IPS-18a (cell line): Measurements from ENCODE around the gene ZNF778.

Experiments
- H3K27ac ChIP-seq: one replicate; pipeline ENCODE4 v1.5.1; 2013; ENCODE audit warnings: low read length
- H3K27me3 ChIP-seq: one replicate; pipeline ENCODE4 v1.6.1; 2013; ENCODE audit warnings: mild to moderate bottlenecking, low read length; ENCODE audit not compliant: control insufficient read depth, insufficient read depth
- H3K36me3 ChIP-seq: one replicate; pipeline ENCODE4 v1.6.1; 2013; ENCODE audit warnings: low read depth, low read length; ENCODE audit not compliant: control insufficient read depth
- H3K4me1 ChIP-seq: one replicate; pipeline ENCODE4 v1.6.1; 2013; ENCODE audit warnings: low read depth, low read length; ENCODE audit not compliant: control insufficient read depth
- H3K4me3 ChIP-seq: one replicate; pipeline ENCODE4 v1.5.1; 2013; ENCODE audit warnings: low read length
- H3K9ac ChIP-seq: one replicate; pipeline ENCODE4 v1.6.1; 2013; ENCODE audit warnings: mild to moderate bottlenecking, low read length, moderate library complexity
- H3K9me3 ChIP-seq: one replicate; pipeline ENCODE4 v1.6.1; 2013; ENCODE audit warnings: low read depth, low read length; ENCODE audit not compliant: control insufficient read depth

ZNF778 gene

DNA sequence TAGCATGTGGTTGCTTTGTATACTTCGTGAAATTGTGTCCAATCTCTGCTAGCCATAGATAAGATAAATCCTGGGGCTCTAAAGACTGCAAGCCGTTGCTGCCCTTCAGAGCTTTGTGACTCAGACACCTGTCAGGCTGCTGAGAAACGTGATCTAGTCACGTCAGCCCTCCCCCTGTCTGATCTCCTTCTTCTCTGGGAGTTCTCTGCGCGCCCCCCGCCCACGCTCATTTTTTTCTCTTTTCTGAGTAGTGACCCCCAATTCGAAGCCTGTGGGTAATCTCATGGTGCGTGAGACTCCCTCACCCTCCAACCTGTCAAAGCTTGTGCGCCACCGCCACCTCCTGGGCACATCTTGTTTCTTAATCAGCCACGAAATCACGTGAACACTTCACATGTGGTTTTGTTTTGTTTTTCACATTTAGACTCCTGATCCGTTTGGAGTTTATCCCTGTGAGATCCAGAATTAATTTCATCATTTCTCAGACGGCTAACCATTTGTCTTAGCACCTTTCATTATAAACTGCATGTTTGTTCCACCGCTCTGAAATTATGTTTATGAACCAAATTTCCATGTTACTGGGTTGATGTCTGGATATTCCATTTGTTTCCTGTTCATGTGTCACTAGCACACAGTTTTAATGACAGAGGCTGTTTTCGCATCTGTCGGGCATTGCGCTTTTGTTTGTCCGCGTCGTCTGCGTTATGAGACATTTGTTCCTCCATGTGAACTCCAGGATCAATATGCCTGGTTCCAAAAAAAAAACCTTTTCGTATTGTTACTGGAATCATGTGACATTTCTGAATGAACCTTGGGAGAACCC is 977 bp upstream of the ZNF778 start:
- Histone ChIP-seq H3K4me3 (peak overlapping the region; percentile 72), H3K9me3 (no peaks in the 10 kb centered on the region), H3K27me3 (no peaks in the 10 kb centered on the region), H3K9ac (peak overlapping the region; percentile 59), H3K27ac (no peak overlapping the region), H3K36me3 (no peaks in the 10 kb centered on the region), H3K4me1 (peaks cover 5% of the 10 kb centered on the region)

DNA sequence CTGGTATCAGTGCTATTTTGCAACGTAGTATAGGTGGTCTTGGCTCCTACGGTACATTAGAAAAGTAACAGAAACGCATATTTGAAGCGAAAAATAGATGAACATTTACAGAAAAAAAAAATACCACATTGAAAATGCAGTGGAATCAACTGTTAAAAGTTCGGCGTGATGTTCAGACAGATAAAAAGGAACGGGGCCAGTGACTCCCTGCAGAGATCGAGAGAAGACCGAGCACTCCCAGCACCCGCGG is 440 bp upstream of the ZNF778 start:
- H3K4me1 ChIP-seq: peaks cover 5% of the 10 kb centered on the region
- H3K9ac ChIP-seq: peak overlapping the region; percentile 59
- H3K27me3 ChIP-seq: no peaks in the 10 kb centered on the region
- H3K4me3 ChIP-seq: peak overlapping the region; percentile 72
- peaks cover 2% of the 10 kb centered on the region for H3K36me3 ChIP-seq
- H3K27ac ChIP-seq: no peak overlapping the region
- H3K9me3 ChIP-seq: no peaks in the 10 kb centered on the region

DNA sequence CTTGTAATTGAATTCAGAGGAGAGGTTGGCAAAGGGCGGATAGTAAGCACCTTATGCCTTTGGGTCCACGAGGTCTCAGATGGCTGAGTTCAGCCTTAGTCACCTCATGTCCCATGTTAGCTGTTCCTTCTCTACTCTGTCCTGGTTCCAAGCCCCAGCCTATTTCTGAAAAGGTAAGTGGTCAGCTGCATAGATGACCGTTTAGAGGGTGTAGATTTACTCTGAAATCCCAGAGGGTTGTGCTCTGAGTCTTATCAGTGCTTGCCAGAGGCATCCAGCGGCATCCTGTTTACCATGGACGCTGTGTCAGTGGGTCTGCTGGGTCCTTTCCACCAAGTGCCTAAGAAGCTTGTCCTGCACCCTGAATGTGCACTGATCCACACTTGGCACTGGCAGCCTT is 1.9 kb downstream of the ZNF778 start:
- H3K9me3 ChIP-seq: no peaks in the 10 kb centered on the region
- H3K4me3 ChIP-seq: no peak overlapping the region
- H3K4me1 ChIP-seq: peaks cover 5% of the 10 kb centered on the region
- peaks cover 14% of the 10 kb centered on the region for H3K36me3 ChIP-seq
- no peaks in the 10 kb centered on the region for H3K27me3 ChIP-seq
- no peak overlapping the region for H3K27ac ChIP-seq
- no peak overlapping the region for H3K9ac ChIP-seq

DNA sequence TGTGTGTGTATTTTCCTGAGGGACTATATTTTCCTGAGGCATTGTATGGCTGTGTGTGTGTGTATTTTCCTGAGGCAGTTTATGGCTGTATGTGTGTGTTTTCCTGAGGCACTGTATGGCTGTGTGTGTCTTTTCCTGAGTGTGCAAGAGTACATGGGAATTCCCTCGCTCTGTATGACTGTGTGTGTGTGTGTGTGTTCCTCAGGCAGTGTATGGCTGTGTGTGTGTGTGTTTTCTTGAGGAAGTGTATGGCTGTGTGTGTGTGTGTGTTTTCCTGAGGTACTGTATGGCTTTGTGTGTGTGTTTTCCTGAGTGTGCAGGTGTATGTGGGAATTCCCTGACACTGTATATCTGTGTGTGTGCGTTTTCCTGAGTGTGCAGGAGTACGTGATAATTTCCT is 4.1 kb downstream of the ZNF778 start:
- Histone ChIP-seq H3K4me1 (peaks cover 4% of the 10 kb centered on the region), H3K9ac (no peak overlapping the region), H3K27ac (no peak overlapping the region), H3K9me3 (no peaks in the 10 kb centered on the region), H3K27me3 (no peaks in the 10 kb centered on the region), H3K4me3 (no peak overlapping the region), H3K36me3 (peaks cover 22% of the 10 kb centered on the region)

DNA sequence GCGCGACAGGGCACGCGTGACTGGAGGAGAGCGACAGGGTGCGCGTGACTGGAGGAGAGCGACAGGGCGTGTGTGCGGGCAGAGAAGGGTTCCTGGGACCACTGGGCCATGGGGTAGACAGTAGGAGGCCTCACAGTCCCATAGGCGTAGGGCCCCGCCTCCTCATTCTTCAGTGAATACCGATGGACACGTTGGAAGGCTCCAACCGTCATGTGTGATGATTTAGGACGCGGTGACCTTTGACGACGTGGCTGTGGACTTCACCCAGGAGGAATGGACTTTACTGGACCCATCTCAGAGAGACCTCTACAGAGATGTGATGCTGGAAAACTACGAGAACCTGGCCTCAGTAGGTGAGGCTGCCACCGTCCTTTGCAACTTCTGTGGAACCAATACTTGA is 5.4 kb downstream of the ZNF778 start:
- H3K27ac ChIP-seq: no peak overlapping the region
- no peaks in the 10 kb centered on the region for H3K9me3 ChIP-seq
- no peaks in the 10 kb centered on the region for H3K27me3 ChIP-seq
- no peaks in the 10 kb centered on the region for H3K4me1 ChIP-seq
- peaks cover 36% of the 10 kb centered on the region for H3K36me3 ChIP-seq
- H3K9ac ChIP-seq: no peak overlapping the region
- no peak overlapping the region for H3K4me3 ChIP-seq

DNA sequence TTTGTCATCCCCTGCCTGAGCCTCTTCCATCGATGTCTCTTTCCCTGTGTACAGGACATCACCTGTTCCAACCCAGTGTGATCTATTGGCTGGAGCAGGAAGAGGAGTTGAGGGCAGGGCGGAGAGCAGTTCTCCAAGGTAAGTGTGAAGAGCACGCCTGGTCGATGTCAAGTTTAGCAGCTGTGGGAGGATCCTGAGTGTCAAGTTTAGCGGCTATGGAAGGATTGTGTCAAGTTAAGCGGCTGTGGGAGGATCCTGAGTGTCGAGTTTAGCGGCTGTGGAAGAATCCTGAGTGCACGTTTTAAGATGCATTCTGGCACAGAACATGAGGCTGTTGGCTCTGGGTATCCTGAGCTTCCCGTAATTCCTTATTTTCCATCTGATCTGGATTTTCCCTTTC is 7.2 kb downstream of the ZNF778 start:
- Histone ChIP-seq H3K4me3 (no peak overlapping the region), H3K27me3 (no peaks in the 10 kb centered on the region), H3K27ac (no peak overlapping the region), H3K9ac (no peak overlapping the region), H3K4me1 (no peaks in the 10 kb centered on the region), H3K9me3 (no peaks in the 10 kb centered on the region), H3K36me3 (peaks cover 37% of the 10 kb centered on the region)

DNA sequence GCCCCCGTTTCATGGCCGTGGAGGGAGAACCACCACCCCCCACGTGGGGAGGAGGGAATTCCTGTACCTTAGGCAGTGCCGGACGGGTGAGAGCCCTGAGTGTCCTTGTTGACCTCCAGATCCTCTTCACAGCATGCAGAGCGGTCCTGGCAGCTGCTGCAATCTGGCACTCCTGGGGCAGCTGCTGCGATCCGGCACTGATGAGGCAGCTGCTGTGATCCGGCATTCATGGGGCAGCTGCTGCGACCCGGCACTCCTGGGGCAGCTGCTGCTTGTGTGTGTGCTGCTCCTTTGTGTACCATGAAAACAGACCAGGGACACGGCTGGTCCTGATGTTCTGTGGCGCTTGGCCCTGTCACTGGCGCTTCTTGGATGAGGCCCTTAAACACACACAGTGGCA is 12.8 kb downstream of the ZNF778 start:
- Histone ChIP-seq H3K27me3 (no peaks in the 10 kb centered on the region), H3K4me1 (no peaks in the 10 kb centered on the region), H3K27ac (no peak overlapping the region), H3K9ac (no peak overlapping the region), H3K4me3 (no peak overlapping the region), H3K36me3 (peaks cover 54% of the 10 kb centered on the region), H3K9me3 (no peaks in the 10 kb centered on the region)

DNA sequence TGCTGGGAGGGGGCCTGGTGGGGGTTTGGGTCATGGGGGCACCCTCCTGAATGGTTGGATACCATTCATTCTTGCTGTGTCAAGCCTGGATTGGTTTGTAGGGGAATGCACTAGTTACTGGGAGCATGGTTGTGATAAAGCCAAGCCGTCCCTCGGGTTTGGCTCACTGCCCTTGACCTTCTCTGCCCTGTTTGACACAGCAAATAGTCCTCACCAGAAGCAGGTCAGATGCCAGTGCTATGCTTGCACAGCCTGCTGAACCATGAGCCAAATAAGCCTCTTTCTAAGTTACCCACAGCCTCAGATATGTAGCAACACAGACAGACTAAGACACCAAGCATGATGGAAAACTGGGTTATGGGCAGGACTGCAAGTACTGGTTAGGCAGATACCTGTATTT is 14.6 kb downstream of the ZNF778 start:
- H3K36me3 ChIP-seq: peaks cover 42% of the 10 kb centered on the region
- H3K4me1 ChIP-seq: no peaks in the 10 kb centered on the region
- H3K27ac ChIP-seq: no peak overlapping the region
- no peaks in the 10 kb centered on the region for H3K27me3 ChIP-seq
- no peak overlapping the region for H3K9ac ChIP-seq
- H3K9me3 ChIP-seq: no peaks in the 10 kb centered on the region
- no peak overlapping the region for H3K4me3 ChIP-seq

DNA sequence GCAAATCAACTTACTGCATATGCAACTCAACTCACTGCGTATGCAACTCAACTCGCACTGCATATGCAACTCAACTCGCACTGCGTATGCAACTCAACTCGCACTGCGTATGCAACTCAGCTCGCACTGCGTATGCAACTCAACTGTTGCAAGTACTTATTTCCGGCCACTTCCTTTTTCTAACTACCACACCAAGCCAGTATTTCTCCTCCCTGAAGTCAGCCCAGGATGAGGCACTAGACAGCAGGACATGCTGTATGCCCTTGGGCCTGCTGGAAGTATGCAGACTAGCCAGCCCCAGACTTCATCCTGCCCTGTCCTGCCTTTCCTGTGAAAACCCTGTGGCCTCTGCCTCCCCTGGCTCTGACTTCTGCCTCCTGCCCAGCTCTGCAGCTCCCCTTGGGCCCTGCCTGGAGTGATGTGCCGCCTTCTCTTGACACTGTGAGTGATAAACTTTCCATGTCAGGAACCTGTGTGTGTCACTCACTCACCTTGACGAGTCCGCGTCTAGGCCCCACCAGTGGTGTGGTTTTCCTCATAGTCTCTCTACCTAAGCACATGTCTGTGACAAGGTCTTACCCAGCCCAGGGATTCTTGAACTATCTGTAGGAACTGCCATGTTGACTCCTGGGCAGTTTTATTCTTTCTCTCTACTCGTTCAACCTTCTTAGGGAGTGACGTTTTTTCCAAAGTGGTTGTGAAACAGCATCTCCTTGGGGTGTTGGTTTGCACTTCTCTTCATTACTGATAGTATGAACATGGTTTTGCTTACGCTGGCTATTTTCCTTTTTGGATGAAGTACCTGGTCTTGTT is 16.4 kb downstream of the ZNF778 start:
- no peaks in the 10 kb centered on the region for H3K4me1 ChIP-seq
- H3K27ac ChIP-seq: no peak overlapping the region
- peaks cover 32% of the 10 kb centered on the region for H3K36me3 ChIP-seq
- no peak overlapping the region for H3K4me3 ChIP-seq
- no peak overlapping the region for H3K9ac ChIP-seq
- H3K27me3 ChIP-seq: no peaks in the 10 kb centered on the region
- H3K9me3 ChIP-seq: no peaks in the 10 kb centered on the region

DNA sequence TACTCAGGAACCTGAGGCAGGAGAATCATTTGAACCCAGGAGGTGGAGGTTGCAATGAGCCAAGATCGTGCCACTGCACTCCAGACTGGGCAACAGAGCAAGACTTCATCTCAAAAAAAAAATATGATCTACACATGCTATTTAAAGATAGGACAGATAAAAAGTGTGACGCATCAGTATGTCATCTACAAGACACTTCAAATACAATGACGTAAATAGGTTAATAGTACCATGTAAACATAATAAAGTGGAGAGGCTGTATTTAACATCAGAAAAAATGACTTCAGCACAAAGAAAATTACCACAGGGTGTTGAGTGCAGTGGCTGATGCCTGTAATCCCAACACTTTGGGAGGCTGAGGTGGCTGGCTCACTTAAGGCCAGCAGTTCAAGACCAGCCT is 20.2 kb downstream of the ZNF778 start:
- no peaks in the 10 kb centered on the region for H3K27me3 ChIP-seq
- no peak overlapping the region for H3K9ac ChIP-seq
- H3K4me3 ChIP-seq: no peak overlapping the region
- no peaks in the 10 kb centered on the region for H3K4me1 ChIP-seq
- no peaks in the 10 kb centered on the region for H3K9me3 ChIP-seq
- no peak overlapping the region for H3K27ac ChIP-seq
- peaks cover 13% of the 10 kb centered on the region for H3K36me3 ChIP-seq

DNA sequence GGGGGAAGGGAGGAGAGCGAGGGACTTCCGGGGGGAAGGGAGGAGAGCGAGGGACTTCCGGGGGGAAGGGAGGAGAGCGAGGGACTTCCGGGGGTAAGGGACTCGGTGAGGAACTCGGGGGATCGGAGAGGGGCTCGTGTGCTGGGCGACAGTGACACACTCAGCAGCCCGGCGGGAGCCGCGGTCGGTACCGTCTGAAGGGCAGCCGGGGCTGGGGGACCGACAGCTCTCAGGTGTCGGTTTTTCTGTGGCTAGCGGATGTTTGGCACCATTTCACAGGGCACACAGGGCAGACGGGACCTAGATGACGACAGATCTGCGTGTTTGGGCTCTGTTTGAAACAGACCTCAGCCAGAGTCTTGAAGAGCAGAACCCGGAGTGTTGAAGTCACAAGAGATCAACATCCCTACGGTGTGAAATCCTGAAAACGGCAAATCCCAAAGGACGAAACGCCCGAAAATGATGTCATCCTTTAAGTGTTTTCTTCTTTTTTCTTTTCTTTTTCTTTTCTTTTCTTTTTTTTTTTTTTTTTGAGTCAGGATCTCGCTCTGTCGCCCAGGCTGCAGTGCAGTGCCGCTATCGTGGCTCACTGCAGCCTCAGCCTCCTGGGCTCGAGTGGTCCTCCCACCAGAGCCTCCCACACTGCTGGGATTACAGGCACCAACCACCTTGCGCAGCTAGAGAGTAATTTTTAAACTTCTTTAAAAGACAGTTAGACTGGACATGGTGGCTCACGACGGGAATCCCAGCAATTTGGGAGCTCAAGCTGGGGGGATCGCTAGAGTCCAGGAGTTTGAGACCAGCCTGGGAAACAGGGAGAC is 23.9 kb downstream of the ZNF778 start:
- Histone ChIP-seq H3K4me1 (no peaks in the 10 kb centered on the region), H3K9ac (peak overlapping the region; percentile 85), H3K27ac (peak overlapping the region; percentile 92), H3K9me3 (no peaks in the 10 kb centered on the region), H3K27me3 (peaks cover 2% of the 10 kb centered on the region), H3K36me3 (no peaks in the 10 kb centered on the region), H3K4me3 (peak overlapping the region; percentile 97)
